Heart left ventricle (tissue), 13 donors: Measurements from ENCODE around the gene RUFY4.

Experiments used
- CTCF ChIP-seq, 12 donors: fragments of 200-600 bp; sonication (generic) in 4 of 12; IDR thresholded peaks; one replicate each; pipeline versions ENCODE4 v1.5.0 to v1.8.0; 2018 to 2022; ENCODE audit warnings: antibody characterized with exemption in 12 of 12, mild to moderate bottlenecking in 5 of 12
- POLR2A ChIP-seq, 2 donors: fragments of 450-650 bp; IDR thresholded peaks; one replicate each; pipeline ENCODE4 v1.6.1; 2017; ENCODE audit warnings: antibody characterized with exemption in 2 of 2, mild to moderate bottlenecking in 2 of 2, moderate library complexity in 2 of 2
- donor health status: ischemic (EF 13 %, LVEDD 7.1; RV severe dilation, severe dysfunction).
- donor health status: DM: no; HTN: yes; CAD: no.
- donor health status: DM: no; HTN: no; CAD: no.
- donor health status: ischemic (EF 25% LVEDD 6.9; RV normal size, moderate dysfunction).
- donor health status: ischemic (EF 25% LVEDD 5.7; RV mildly dilated, moderate dysfunction).
- donor health status: ischemic (EF 35%, LVEDD 5.7; RV mildly dilated, moderate dysfunction).
- donor health status: nonischemic (EF 11% LVEDD 7.7; RV severe dilation, severe dysfunction).
- donor health status: DM: yes; HTN: yes; CAD: no.
- donor health status: PGD.
- donor health status: ischemic (EF 29% LVEDD 5.4; RV normal size, mild dysfunction).
- donor health status: nonischemic (EF 23%, LVEDD 6.1; RV moderate dilation, normal function).

- TF ChIP-seq CTCF (IDR thresholded peaks at IDR 0.05) (no peak), POLR2A (IDR thresholded peaks at IDR 0.05) (no peak)
Observed at GRCh38 chr2:218095853-218096252, 26.8 kb downstream of the RUFY4 start.
